ENCODE results near the gene ROCK1.

DNA sequence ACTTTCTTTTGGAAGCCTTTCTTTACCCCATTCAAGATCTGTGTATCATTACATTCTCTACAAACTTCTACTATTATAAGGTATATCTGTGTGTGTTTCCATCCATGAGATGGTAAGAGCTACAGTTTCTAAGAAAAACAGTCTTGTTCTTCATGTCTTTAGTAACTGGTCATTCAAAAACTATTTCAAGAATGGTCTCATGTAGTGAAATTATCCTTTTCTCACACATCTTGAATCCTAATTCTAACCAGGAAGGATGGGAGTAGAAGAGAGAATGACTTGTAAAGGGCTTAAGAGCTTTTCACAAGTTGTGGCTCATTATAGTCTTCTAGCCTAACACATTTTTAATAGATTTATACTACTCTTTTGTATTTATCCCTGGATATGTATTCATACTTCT lies 47.3 kb downstream of the ROCK1 start:
- TF ChIP-seq, protein P1, sequence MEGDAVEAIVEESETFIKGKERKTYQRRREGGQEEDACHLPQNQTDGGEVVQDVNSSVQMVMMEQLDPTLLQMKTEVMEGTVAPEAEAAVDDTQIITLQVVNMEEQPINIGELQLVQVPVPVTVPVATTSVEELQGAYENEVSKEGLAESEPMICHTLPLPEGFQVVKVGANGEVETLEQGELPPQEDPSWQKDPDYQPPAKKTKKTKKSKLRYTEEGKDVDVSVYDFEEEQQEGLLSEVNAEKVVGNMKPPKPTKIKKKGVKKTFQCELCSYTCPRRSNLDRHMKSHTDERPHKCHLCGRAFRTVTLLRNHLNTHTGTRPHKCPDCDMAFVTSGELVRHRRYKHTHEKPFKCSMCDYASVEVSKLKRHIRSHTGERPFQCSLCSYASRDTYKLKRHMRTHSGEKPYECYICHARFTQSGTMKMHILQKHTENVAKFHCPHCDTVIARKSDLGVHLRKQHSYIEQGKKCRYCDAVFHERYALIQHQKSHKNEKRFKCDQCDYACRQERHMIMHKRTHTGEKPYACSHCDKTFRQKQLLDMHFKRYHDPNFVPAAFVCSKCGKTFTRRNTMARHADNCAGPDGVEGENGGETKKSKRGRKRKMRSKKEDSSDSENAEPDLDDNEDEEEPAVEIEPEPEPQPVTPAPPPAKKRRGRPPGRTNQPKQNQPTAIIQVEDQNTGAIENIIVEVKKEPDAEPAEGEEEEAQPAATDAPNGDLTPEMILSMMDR (IDR thresholded peaks at IDR 0.05), result no peak
- TF ChIP-seq POLR2A (IDR thresholded peaks at IDR 0.05), result no peak
